GM10847 (cell line): ENCODE results near the gene HSD11B1.

Source experiments
- POLR2A ChIP-seq: IDR thresholded peaks from 2 replicates; pipeline ENCODE4 v1.6.1; 2011; ENCODE audit not compliant: insufficient read length; ENCODE audit errors: extremely low read depth

HSD11B1 gene

GRCh38 chr1:209675565-209676154, 29.0 kb upstream of the HSD11B1 start:
- TF ChIP-seq POLR2A = no peak

GRCh38 chr1:209678981-209679539, 25.6 kb upstream of the HSD11B1 start:
- no peak for TF ChIP-seq POLR2A

- no peak for TF ChIP-seq POLR2A
Observed at GRCh38 chr1:209685821-209686220, 18.8 kb upstream of the HSD11B1 start.

GRCh38 chr1:209686322-209686721, 18.3 kb upstream of the HSD11B1 start:
- TF ChIP-seq POLR2A = no peak

DNA sequence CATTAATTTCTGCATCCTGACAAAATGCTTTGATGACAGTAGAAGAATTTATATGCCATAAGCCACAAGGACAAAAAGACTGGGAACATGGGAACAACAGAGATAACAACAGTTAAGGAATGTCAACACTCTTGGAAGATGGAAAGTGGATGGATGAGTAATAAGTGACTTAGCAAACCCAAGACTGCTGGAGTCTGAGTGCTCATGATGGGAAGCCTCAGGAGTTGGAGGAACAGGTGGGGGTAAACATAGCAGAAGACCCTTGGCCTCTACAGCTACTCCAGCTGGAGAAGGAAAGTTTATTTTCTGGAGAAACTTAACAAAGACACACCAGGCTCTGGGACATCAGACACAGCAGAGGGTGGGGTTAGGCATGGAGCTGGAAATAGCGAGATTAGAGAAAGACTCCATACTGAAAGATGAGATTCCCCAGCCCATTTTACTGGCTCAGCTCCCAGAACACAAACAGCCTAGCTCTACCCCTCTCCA, 15.9 kb upstream of the HSD11B1 start:
- no peak for TF ChIP-seq POLR2A

DNA sequence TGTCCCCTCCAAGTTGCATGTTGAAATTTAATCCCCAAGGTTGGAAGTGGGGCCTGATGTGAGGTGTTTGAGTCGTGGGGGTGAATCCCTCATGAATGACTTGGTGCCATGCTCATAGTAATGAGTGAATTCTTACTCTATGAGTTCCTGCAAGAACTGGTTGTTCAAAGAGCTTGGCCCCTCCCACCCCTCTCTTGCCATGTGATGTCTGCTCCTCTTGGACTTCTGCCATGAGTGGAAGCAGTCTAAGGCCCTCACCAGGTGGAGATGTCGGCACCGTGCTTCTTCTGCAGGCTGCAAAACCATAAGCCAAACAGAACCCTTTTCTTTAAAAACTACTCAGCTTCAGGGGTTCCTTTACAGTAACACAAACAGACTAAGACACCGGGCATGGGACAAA, 15.2 kb upstream of the HSD11B1 start:
- no peak for TF ChIP-seq POLR2A

- no peak for TF ChIP-seq POLR2A
Observed at GRCh38 chr1:209691237-209691636, 13.4 kb upstream of the HSD11B1 start.

- no peak for TF ChIP-seq POLR2A
Observed at GRCh38 chr1:209692296-209692695, 12.3 kb upstream of the HSD11B1 start.

DNA sequence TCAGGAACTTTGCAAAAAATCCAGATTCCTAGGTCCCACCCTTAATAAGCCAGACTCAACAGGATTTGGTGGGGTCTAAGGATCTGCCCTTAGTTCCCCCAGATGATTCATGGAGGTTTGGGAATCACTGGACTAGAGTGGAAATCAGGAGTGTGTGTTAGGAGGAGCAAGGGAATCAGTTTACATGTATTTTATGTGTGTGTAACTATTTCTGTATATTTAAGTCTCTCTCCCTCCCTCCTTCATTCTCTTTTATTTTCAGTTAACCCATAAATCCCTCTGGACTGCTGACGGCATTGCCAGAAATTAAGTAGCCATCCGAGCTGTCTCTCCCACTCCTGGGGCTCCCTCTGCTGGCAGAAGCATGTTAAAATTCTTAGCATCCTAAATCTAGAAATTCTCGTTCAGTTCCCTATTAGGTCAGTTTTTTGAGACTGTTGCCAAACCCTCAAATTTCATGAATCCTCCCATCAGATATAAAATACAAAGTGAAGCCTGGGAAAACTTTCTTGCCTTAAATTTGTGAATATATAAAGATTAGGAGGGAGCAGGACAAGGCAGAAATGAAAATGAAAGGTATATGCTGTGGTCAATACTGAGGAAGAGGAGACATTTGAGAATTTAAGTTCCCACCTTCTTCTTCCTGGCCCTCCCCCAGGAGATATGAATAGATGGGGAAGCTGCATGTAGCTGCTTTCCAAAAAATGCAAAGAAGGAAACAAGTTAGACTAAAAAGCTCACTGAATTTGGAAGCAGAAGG, 11.7 kb upstream of the HSD11B1 start:
- no peak for TF ChIP-seq POLR2A

DNA sequence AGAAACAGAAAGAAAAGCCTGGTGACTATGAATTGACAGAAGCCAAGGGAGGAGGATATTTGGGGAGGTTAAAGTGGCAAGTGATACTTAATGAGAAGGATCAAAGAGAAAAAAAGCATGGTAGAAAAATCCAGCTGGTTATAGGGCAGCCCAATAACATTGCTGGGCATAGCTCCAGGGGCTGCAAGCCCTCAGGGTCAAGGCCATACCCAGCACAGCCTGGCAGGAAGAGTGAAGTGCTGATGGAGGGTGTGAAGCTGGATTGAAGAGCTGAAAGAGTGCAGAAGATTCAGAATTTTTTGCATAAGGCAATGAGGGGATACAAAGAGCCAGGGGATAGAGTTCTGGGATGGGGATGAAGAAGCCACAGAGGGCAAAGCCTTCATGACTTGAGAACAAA, 8.0 kb upstream of the HSD11B1 start:
- no peak for TF ChIP-seq POLR2A

DNA sequence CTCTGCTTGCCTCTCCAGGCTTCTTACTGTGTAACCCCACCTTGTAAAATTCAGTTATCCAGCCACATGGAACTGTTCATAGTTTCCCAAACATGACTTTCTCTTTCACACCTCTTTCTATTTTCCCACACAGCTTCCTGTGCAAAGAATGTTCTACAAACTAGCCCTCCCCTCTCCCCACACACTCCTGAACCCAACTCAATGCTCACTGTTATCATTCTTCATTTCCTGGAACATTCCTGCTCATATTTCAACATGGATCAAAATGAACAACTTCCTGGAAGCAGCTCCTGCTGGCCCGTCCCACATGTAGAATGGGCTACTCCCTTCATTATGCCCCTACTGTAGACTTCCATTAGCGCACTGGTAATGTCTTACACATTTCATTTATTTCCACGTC, 7.5 kb upstream of the HSD11B1 start:
- TF ChIP-seq POLR2A = no peak

DNA sequence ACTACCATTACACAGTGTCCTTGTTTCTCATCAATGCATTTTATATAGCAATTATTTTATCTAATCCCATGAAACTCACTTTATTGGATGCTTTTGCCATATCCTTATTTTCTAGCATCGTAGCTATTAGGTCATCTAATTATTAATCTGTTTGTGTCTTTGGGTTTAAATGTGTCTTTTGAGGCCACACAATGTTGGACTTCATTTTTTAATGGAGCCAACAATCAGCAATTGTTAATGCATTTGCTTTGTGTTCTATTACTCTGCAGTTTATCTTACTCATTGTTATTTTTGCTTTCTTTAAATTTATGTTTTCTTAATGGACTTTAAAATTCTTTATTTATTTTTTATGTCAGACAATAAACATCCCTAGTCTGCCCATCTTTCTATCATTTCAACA, 1.8 kb upstream of the HSD11B1 start:
- no peak for TF ChIP-seq POLR2A

- TF ChIP-seq POLR2A = no peak
Observed at GRCh38 chr1:209703834-209704504, 677 bp upstream of the HSD11B1 start.

DNA sequence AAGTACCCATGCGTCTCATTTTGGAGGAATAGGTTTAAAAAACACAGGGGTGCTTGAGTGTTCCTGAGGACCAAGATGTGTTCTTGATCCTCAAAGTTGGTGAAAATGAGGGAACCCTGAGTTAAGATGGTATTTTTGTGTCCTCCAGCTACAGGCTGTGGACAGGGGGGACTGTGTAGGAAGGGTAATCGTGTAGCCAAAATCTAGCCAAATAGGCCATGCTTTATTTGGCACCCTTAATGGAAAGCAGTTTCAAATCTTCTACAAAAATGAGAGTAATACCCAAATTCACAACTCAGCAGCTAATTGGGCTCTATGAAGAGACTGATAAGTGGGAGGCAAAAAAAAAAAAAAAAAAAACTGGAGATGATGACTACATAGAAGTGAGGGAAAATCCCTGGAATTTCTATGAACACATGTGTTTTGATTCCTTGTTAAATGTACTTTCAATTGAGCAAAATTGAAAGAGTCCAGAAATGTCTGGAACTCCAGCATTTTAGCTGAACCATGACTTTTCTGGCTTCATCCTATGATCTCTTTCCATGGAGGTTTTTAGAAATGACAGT, 470 bp downstream of the HSD11B1 start:
- no peak for TF ChIP-seq POLR2A

DNA sequence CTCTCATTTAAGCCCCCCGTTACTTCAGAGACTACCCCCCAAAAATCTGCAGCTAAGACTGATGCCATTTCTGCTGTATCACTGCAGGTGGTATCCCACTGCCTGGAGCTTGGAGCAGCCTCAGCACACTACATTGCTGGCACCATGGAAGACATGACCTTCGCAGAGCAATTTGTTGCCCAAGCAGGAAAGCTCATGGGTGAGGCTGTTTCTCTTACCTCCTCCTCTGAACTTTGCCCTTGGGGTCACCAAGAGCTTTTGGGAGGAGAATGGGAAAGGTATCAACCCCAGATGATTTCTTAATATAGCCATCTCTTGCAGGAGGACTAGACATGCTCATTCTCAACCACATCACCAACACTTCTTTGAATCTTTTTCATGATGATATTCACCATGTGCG, 2.0 kb downstream of the HSD11B1 start:
- no peak for TF ChIP-seq POLR2A

DNA sequence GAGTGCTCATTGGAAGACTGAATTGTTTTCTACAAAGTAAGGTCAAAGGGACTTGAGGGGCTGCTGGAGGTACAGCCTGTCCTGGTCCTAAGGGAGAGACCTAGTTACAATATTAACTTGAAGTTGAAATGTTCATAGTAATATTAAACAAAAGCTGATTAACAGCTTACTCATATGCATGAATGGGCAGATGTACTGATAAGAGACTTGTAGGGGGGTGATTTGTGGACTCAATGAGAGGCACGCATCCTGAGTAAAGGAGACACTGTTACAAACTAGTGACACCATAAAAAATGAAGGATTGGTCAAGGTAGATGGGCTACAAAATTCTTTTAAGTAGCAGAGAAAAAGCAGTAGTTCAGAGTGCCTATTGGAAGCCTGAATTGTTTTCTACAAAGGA, 2.7 kb downstream of the HSD11B1 start:
- no peak for TF ChIP-seq POLR2A
